SU-DHL-6 (cell line): ENCODE data around the gene PIK3R1.

Source experiments
- CTCF ChIP-seq: fragments of 200-600 bp; sonication (generic); IDR thresholded peaks from one replicate; pipeline ENCODE4 v1.5.1; 2017; ENCODE audit warnings: antibody characterized with exemption, mild to moderate bottlenecking, low read length, moderate library complexity; ENCODE audit not compliant: insufficient read depth, poor library complexity, severe bottlenecking
- EZH2phosphoT487 ChIP-seq: fragments of 200-600 bp; sonication (generic), shearing (Covaris generic); conservative IDR thresholded peaks from 2 replicates; pipeline ENCODE4 v1.6.1; 2018; ENCODE audit warnings: mild to moderate bottlenecking, antibody characterized with exemption, low read length, moderate library complexity, mixed read lengths

GRCh38 chr5:68239487-68239886 lies 23.9 kb downstream of the PIK3R1 start:
- no peak for TF ChIP-seq CTCF
- no peak for TF ChIP-seq EZH2phosphoT487
